Activated CD4-positive, CD25-positive, alpha-beta regulatory T cell treated with anti-CD3 and anti-CD28 coated beads, Interleukin-2, amount 50 U/mL, for 72 hours (primary cell): Measurements from ENCODE around the gene CYFIP2.

Experiments used
- DNase-seq: peaks from one replicate; pipeline ENCODE4 v3.0.0; 2021

Gene CYFIP2

GRCh38 chr5:157328277-157328912, 62.5 kb downstream of the CYFIP2 start:
- DNase-seq: peak; percentile 53

- no peak for DNase-seq
Observed at GRCh38 chr5:157331807-157332206, 65.9 kb downstream of the CYFIP2 start.

GRCh38 chr5:157335534-157336422, 69.9 kb downstream of the CYFIP2 start:
- no peak for DNase-seq

- DNase-seq: no peak
Observed at GRCh38 chr5:157336423-157336744, 70.5 kb downstream of the CYFIP2 start.

GRCh38 chr5:157339409-157339808, 73.5 kb downstream of the CYFIP2 start:
- no peak for DNase-seq

GRCh38 chr5:157342822-157343402, 77.0 kb downstream of the CYFIP2 start:
- peak; percentile 58 for DNase-seq

GRCh38 chr5:157343842-157344790, 78.2 kb downstream of the CYFIP2 start:
- DNase-seq: no peak

GRCh38 chr5:157345067-157345466, 79.1 kb downstream of the CYFIP2 start:
- DNase-seq: no peak

- no peak for DNase-seq
Observed at GRCh38 chr5:157345485-157345884, 79.6 kb downstream of the CYFIP2 start.

GRCh38 chr5:157347301-157348048, 81.6 kb downstream of the CYFIP2 start:
- no peak for DNase-seq

- no peak for DNase-seq
Observed at GRCh38 chr5:157348049-157348400, 82.1 kb downstream of the CYFIP2 start.

- DNase-seq: peak; percentile 39
Observed at GRCh38 chr5:157350939-157351801, 85.2 kb downstream of the CYFIP2 start.

- no peak for DNase-seq
Observed at GRCh38 chr5:157351802-157352092, 85.8 kb downstream of the CYFIP2 start.

GRCh38 chr5:157352756-157353340, 86.9 kb downstream of the CYFIP2 start:
- no peak for DNase-seq

GRCh38 chr5:157354800-157355199, 88.9 kb downstream of the CYFIP2 start:
- no peak for DNase-seq

- DNase-seq: no peak
Observed at GRCh38 chr5:157356576-157356975, 90.7 kb downstream of the CYFIP2 start.

- DNase-seq: no peak
Observed at GRCh38 chr5:157357823-157358222, 91.9 kb downstream of the CYFIP2 start.

- no peak for DNase-seq
Observed at GRCh38 chr5:157358871-157359270, 92.9 kb downstream of the CYFIP2 start.

- no peak for DNase-seq
Observed at GRCh38 chr5:157359356-157360055, 93.6 kb downstream of the CYFIP2 start.

GRCh38 chr5:157362012-157362411, 96.1 kb downstream of the CYFIP2 start:
- no peak for DNase-seq
